ENCODE measurements around the gene PUSL1. TPM values are rescaled to one million over a fixed set of nuclear protein-coding genes. Genes with fewer than 3 reads are reported as not detected.

The PUSL1 gene
- total RNA-seq, 2 experiments from 2014 or later: 17.0 to 17.6 TPM

DNA sequence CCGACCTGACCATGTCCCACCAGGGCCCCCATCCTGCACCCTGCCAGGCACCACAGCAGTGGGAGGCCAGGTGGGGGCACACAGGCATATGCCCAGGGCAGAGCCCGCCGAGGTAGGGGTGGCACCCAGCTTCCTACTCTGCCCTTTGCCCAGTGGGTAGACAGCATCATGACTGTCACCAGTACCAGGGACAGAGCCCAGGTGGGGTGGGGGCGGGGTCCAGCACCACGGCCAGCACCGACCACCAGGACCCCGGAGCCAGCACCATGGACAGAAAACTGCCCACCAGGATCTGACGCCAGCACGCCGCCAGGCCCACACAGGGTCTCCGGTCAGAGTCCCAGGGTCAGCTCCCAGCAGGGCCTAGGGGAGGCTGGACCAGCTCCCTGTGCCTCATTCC, 26.4 kb downstream of the PUSL1 start:
- no peaks in the 10 kb centered on the region for H3K4me1 Mint-ChIP-seq (ENCODE audit: low read depth)
- CTCF ChIA-PET: no interaction called here
- DNase-seq: no peak
- intact Hi-C loops (cut with micrococcal nuclease): no loop called here
- peaks cover 4% of the 10 kb centered on the region for H3K36me3 Mint-ChIP-seq (ENCODE audit: low read depth)
- no peak overlapping the region for H3K4me3 Mint-ChIP-seq
- H3K27me3 Mint-ChIP-seq (ENCODE audit: low read depth): no peaks in the 10 kb centered on the region
- no peak overlapping the region for H3K27ac Mint-ChIP-seq
- H3K9me3 Mint-ChIP-seq: no peaks in the 10 kb centered on the region

- H3K9me3 Mint-ChIP-seq: no peaks in the 10 kb centered on the region
- intact Hi-C loops (cut with micrococcal nuclease): no loop called here
- H3K27ac Mint-ChIP-seq: no peak overlapping the region
- H3K4me3 Mint-ChIP-seq: no peak overlapping the region
- peaks cover 4% of the 10 kb centered on the region for H3K36me3 Mint-ChIP-seq (ENCODE audit: low read depth)
- H3K27me3 Mint-ChIP-seq (ENCODE audit: low read depth): no peaks in the 10 kb centered on the region
- no peaks in the 10 kb centered on the region for H3K4me1 Mint-ChIP-seq (ENCODE audit: low read depth)
- DNase-seq: no peak
- CTCF ChIA-PET: no interaction called here
These were observed 26.9 kb downstream of the PUSL1 start for GRCh38 chr1:1335283-1335682.

DNA sequence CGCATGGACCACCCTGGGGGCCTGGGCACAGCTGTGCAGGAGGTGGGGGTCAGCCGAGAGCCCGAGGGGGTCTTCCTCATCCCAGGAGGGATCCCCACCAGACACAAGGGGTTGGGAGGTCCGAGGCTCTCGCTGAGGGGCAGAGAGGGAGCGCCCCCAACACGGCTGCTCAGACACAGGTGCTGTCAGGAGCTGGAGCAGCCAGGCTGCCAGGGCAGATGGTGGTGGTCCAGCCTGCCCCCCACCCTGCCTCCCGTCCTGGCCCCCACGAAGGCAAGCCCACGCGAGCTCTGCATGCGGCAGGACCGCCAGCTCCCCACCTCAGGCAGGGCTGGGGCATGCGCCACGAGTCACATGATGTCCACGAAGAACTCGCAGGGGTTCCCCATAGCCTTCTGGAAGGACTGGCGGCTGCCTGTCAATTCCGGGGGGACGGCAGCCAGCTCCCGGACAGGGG, 27.4 kb downstream of the PUSL1 start:
- Mint-ChIP-seq H3K27ac (no peak overlapping the region), H3K4me3 (no peak overlapping the region), H3K9me3 (no peaks in the 10 kb centered on the region), H3K27me3 (ENCODE audit: low read depth) (no peaks in the 10 kb centered on the region), H3K36me3 (ENCODE audit: low read depth) (peaks cover 9% of the 10 kb centered on the region), H3K4me1 (ENCODE audit: low read depth) (no peaks in the 10 kb centered on the region)
- DNase-seq: no peak
- intact Hi-C loops (cut with micrococcal nuclease): no loop called here
- CTCF ChIA-PET: no interaction called here

- H3K4me1 Mint-ChIP-seq (ENCODE audit: low read depth): no peaks in the 10 kb centered on the region
These were observed 28.0 kb downstream of the PUSL1 start for GRCh38 chr1:1336446-1336845.

GRCh38 chr1:1336931-1337792, 28.8 kb downstream of the PUSL1 start:
- no peak overlapping the region for H3K27ac Mint-ChIP-seq
- no peaks in the 10 kb centered on the region for H3K27me3 Mint-ChIP-seq (ENCODE audit: low read depth)
- H3K4me3 Mint-ChIP-seq: no peak overlapping the region
- CTCF ChIA-PET: no interaction called here
- no peak for DNase-seq
- intact Hi-C loops (cut with micrococcal nuclease): no loop called here
- no peaks in the 10 kb centered on the region for H3K9me3 Mint-ChIP-seq
- no peaks in the 10 kb centered on the region for H3K4me1 Mint-ChIP-seq (ENCODE audit: low read depth)
- peaks cover 15% of the 10 kb centered on the region for H3K36me3 Mint-ChIP-seq (ENCODE audit: low read depth)

More at GRCh38 chr1:1336446-1336845, 28.0 kb downstream of the PUSL1 start:
- intact Hi-C loops (cut with micrococcal nuclease): no loop called here
- Mint-ChIP-seq H3K9me3 (no peaks in the 10 kb centered on the region), H3K27ac (no peak overlapping the region), H3K27me3 (ENCODE audit: low read depth) (no peaks in the 10 kb centered on the region), H3K4me3 (no peak overlapping the region), H3K36me3 (ENCODE audit: low read depth) (peaks cover 15% of the 10 kb centered on the region)
- DNase-seq: no peak
- CTCF ChIA-PET: no interaction called here

DNA sequence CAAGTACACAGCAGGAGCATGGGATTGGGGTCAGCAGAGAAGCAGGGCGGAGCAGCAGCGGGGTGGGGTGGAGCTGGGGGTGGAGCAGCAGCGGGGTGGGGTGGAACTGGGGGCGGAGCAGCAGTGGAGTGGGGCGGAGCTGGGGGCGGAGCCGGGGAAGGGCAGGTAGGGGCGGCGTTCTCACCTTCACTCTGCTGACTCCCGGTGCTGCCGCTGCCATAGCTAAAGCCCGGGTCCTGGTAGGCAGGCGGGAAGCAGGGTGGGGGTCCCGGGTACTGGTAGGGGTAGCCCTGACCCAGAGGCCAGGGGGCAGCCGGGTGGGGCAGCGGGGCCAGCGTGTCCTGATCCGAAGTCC, 29.4 kb downstream of the PUSL1 start:
- Mint-ChIP-seq H3K27me3 (ENCODE audit: low read depth) (no peaks in the 10 kb centered on the region), H3K27ac (no peak overlapping the region), H3K4me3 (no peak overlapping the region), H3K36me3 (ENCODE audit: low read depth) (peaks cover 15% of the 10 kb centered on the region), H3K4me1 (ENCODE audit: low read depth) (no peaks in the 10 kb centered on the region), H3K9me3 (no peaks in the 10 kb centered on the region)
- intact Hi-C loops (cut with micrococcal nuclease): no loop called here
- CTCF ChIA-PET: no interaction called here
- peak; percentile 30 for DNase-seq

GRCh38 chr1:1338278-1338677, 29.9 kb downstream of the PUSL1 start:
- H3K9me3 Mint-ChIP-seq: no peaks in the 10 kb centered on the region
- H3K4me3 Mint-ChIP-seq: no peak overlapping the region
- no peak overlapping the region for H3K27ac Mint-ChIP-seq
- CTCF ChIA-PET: no interaction called here
- H3K27me3 Mint-ChIP-seq (ENCODE audit: low read depth): no peaks in the 10 kb centered on the region
- H3K4me1 Mint-ChIP-seq (ENCODE audit: low read depth): no peaks in the 10 kb centered on the region
- intact Hi-C loops (cut with micrococcal nuclease): no loop called here
- no peak for DNase-seq
- peaks cover 15% of the 10 kb centered on the region for H3K36me3 Mint-ChIP-seq (ENCODE audit: low read depth)

DNA sequence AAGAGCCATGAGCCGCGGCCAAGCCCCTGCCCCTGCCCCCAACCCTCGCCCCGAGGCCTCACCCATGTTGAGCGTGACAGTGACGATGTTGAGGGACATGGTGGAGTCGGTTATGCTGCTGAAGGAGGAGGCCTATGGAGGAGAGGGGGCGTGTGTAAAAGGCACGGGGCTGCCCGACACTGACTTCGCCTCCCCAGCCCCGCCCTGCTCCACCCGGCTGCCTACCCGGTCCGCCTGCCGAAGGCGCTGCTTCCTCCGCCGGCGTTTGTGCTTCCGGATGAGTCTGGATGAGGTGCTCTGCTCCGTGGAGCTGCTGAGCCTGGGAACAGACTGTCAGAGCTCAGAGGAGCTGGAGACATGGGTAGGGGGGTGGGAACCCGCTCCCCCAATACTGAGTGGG, 31.8 kb downstream of the PUSL1 start:
- Mint-ChIP-seq H3K4me1 (ENCODE audit: low read depth) (peaks cover 4% of the 10 kb centered on the region), H3K36me3 (ENCODE audit: low read depth) (peaks cover 15% of the 10 kb centered on the region), H3K4me3 (no peak overlapping the region), H3K27me3 (ENCODE audit: low read depth) (no peaks in the 10 kb centered on the region), H3K27ac (no peak overlapping the region), H3K9me3 (no peaks in the 10 kb centered on the region)
- no peak for DNase-seq
- intact Hi-C loops (cut with micrococcal nuclease): no loop called here
- CTCF ChIA-PET: no interaction called here

DNA sequence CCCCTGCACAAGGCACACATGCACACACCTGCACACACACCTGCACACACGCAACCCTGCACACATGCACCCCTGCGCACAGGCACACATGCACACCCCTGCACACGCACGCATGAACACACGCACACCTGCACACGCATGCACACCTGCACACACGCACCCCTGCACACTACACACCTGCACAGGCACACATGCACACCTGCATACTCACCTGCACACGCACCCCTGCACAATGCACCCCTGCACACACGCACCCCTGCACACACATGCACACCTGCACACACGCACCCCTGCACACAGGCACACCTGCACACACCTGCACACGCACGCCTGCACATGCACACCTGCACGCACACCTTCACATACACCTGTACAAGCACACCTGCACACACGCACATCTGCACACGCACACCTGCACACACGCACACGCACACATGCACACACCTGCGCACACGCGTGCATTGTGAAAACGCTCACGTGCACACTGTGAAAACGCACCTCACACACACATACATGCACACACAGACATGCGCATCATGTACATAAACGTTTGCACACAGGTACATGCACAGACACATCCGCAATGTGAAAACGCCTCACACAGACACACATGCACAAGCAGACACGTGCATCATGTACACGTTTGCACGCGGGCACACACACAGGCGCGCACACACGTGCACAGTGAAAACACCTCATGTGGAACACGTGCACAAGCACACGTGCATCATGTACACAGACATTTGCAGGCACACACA, 32.6 kb downstream of the PUSL1 start:
- H3K36me3 Mint-ChIP-seq (ENCODE audit: low read depth): peaks cover 15% of the 10 kb centered on the region
- no peaks in the 10 kb centered on the region for H3K27me3 Mint-ChIP-seq (ENCODE audit: low read depth)
- DNase-seq: no peak
- H3K27ac Mint-ChIP-seq: no peak overlapping the region
- H3K9me3 Mint-ChIP-seq: no peaks in the 10 kb centered on the region
- peaks cover 6% of the 10 kb centered on the region for H3K4me1 Mint-ChIP-seq (ENCODE audit: low read depth)
- H3K4me3 Mint-ChIP-seq: no peak overlapping the region
- CTCF ChIA-PET: no interaction called here
- intact Hi-C loops (cut with micrococcal nuclease): no loop called here

DNA sequence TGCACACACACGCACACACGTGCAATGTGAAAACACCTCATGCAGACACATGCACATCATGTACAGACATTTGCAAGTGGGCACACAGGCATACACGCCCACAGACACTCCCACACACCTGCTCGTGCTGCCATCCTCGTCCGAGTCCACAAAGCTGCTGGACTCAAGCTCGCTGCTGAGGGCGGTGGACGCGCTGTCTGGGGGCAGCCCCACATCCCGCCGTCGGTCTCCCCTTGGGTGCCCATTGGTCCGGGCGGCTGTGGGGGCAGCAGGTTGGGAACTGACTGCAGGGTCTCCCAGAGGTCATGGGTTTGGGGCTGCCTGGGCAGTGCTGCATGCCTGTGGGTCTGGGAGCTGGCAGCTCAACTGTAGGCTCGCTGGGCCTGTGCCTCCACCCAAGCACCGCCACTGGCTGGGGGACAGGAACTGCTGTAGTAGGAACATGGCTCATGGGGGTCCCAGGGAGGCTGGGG, 33.2 kb downstream of the PUSL1 start:
- H3K4me3 Mint-ChIP-seq: no peak overlapping the region
- intact Hi-C loops (cut with micrococcal nuclease): no loop called here
- CTCF ChIA-PET: no interaction called here
- H3K27ac Mint-ChIP-seq: no peak overlapping the region
- H3K27me3 Mint-ChIP-seq (ENCODE audit: low read depth): no peaks in the 10 kb centered on the region
- H3K36me3 Mint-ChIP-seq (ENCODE audit: low read depth): peaks cover 15% of the 10 kb centered on the region
- H3K4me1 Mint-ChIP-seq (ENCODE audit: low read depth): peaks cover 10% of the 10 kb centered on the region
- DNase-seq: no peak
- no peaks in the 10 kb centered on the region for H3K9me3 Mint-ChIP-seq

GRCh38 chr1:1342061-1342562, 33.7 kb downstream of the PUSL1 start:
- Mint-ChIP-seq H3K27me3 (ENCODE audit: low read depth) (no peaks in the 10 kb centered on the region), H3K9me3 (no peaks in the 10 kb centered on the region), H3K4me1 (ENCODE audit: low read depth) (peaks cover 16% of the 10 kb centered on the region), H3K36me3 (ENCODE audit: low read depth) (peaks cover 15% of the 10 kb centered on the region), H3K27ac (no peak overlapping the region), H3K4me3 (no peak overlapping the region)
- intact Hi-C loops (cut with micrococcal nuclease): no loop called here
- CTCF ChIA-PET: no interaction called here
- DNase-seq: no peak

- H3K4me1 Mint-ChIP-seq (ENCODE audit: low read depth): peaks cover 21% of the 10 kb centered on the region
- CTCF ChIA-PET: interaction anchor here (1.4 kb wide), 1 partner anchor 29 kb away, joined by 4 read pairs; no protein-coding TSS in a partner anchor
These were observed 34.3 kb downstream of the PUSL1 start for GRCh38 chr1:1342584-1343115.

More at GRCh38 chr1:1342584-1343115, 34.3 kb downstream of the PUSL1 start:
- H3K27me3 Mint-ChIP-seq (ENCODE audit: low read depth): no peaks in the 10 kb centered on the region
- H3K27ac Mint-ChIP-seq: no peak overlapping the region
- intact Hi-C loops (cut with micrococcal nuclease): no loop called here
- peaks cover 15% of the 10 kb centered on the region for H3K36me3 Mint-ChIP-seq (ENCODE audit: low read depth)
- H3K9me3 Mint-ChIP-seq: no peaks in the 10 kb centered on the region
- DNase-seq: no peak
- no peak overlapping the region for H3K4me3 Mint-ChIP-seq

Data from activated naive CD4-positive, alpha-beta T cell treated with anti-CD3 and anti-CD28 coated beads for 36 hours (primary cell).